ENCODE results near the gene OR52E8.

DNA sequence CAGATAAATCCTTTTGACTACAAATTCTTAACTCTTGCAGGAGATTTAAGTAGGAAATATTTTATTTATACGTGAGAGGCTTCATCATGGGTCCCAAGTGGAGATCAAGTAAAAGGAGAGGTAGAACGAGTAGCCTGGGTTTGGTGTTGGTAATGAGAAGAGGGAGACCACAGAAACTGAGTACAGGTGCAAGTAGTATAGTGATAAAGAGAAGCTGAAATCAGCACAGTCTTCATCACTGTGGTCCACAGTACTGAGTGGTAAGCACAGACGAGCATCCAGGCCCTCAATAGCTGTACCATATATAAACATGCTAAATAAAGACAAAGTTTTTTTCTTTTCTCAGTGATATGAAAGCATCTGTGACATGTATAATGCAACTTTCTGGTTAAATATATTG is 29.7 kb upstream of the OR52E8 start:
- TF ChIP-seq, protein P1, sequence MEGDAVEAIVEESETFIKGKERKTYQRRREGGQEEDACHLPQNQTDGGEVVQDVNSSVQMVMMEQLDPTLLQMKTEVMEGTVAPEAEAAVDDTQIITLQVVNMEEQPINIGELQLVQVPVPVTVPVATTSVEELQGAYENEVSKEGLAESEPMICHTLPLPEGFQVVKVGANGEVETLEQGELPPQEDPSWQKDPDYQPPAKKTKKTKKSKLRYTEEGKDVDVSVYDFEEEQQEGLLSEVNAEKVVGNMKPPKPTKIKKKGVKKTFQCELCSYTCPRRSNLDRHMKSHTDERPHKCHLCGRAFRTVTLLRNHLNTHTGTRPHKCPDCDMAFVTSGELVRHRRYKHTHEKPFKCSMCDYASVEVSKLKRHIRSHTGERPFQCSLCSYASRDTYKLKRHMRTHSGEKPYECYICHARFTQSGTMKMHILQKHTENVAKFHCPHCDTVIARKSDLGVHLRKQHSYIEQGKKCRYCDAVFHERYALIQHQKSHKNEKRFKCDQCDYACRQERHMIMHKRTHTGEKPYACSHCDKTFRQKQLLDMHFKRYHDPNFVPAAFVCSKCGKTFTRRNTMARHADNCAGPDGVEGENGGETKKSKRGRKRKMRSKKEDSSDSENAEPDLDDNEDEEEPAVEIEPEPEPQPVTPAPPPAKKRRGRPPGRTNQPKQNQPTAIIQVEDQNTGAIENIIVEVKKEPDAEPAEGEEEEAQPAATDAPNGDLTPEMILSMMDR (conservative IDR thresholded peaks at IDR 0.05; ENCODE audit: low read length), result no peak
- TF ChIP-seq EZH2phosphoT487 (IDR thresholded peaks at IDR 0.05; ENCODE audit: borderline replicate concordance), result no peak

Measured in Loucy (cell line).